ENCODE results near the gene CDYL.

Gene CDYL

DNA sequence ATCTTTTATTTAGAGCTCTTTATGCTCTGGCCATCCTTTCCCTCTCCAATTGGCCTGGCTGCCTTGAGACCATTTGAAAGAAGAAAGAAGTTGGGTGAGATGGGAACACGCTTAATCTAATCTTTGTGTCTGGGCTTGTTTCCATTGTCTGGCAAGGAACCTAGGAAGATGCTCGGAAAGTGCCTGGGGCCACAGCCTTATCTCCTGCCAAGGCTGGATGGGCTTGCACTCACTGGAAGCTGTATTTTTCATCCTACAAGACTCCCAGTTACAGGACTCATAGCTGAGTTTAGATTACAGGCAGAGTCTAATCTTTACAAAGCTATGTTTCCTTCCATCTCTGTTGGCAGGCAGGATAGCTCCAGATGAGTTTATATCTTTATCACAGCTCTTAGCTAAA lies 33.1 kb upstream of the CDYL start:
- H3K9me3 ChIP-seq (ENCODE audit: severe bottlenecking): no peaks in the 10 kb centered on the region
- H3K4me1 ChIP-seq (ENCODE audit: insufficient read depth, poor library complexity, severe bottlenecking): peaks cover 3% of the 10 kb centered on the region
- DNase-seq (ENCODE audit: low spot score) (no peak), ATAC-seq (ENCODE audit: low read depth) (no peak)
- no peaks in the 10 kb centered on the region for H3K27me3 ChIP-seq (ENCODE audit: insufficient read depth, poor library complexity, severe bottlenecking)
- TF ChIP-seq, protein P1, sequence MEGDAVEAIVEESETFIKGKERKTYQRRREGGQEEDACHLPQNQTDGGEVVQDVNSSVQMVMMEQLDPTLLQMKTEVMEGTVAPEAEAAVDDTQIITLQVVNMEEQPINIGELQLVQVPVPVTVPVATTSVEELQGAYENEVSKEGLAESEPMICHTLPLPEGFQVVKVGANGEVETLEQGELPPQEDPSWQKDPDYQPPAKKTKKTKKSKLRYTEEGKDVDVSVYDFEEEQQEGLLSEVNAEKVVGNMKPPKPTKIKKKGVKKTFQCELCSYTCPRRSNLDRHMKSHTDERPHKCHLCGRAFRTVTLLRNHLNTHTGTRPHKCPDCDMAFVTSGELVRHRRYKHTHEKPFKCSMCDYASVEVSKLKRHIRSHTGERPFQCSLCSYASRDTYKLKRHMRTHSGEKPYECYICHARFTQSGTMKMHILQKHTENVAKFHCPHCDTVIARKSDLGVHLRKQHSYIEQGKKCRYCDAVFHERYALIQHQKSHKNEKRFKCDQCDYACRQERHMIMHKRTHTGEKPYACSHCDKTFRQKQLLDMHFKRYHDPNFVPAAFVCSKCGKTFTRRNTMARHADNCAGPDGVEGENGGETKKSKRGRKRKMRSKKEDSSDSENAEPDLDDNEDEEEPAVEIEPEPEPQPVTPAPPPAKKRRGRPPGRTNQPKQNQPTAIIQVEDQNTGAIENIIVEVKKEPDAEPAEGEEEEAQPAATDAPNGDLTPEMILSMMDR (IDR thresholded peaks at IDR 0.05; ENCODE audit: poor library complexity, severe bottlenecking): no peak
- no peak overlapping the region for H3K4me3 ChIP-seq (ENCODE audit: severe bottlenecking)
- no peak overlapping the region for H3K27ac ChIP-seq (ENCODE audit: poor library complexity, severe bottlenecking)
- no peaks in the 10 kb centered on the region for H3K36me3 ChIP-seq (ENCODE audit: low read depth)

DNA sequence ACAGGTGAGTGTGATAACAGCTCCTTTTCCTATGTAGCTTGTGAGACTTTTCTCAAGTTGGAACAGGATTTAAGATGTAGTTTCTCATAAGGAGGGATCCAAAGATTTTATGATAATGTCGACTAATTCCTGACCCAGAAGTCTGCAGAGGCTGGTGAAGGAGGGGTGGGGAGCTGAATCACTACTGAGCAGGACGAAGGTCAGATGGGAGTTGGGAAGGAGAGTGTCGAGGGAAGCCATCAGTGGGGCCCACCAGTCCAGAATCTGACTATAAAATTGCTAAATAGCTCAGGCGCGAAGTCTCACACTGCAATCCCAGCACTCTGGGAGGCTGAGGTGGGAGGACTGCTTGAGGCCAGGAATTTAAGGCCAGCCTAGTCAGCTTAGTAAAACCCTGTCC lies 32.3 kb upstream of the CDYL start:
- Histone ChIP-seq H3K9me3 (ENCODE audit: severe bottlenecking) (no peaks in the 10 kb centered on the region), H3K4me3 (ENCODE audit: severe bottlenecking) (no peak overlapping the region), H3K4me1 (ENCODE audit: insufficient read depth, poor library complexity, severe bottlenecking) (peaks cover 3% of the 10 kb centered on the region), H3K27me3 (ENCODE audit: insufficient read depth, poor library complexity, severe bottlenecking) (no peaks in the 10 kb centered on the region), H3K27ac (ENCODE audit: poor library complexity, severe bottlenecking) (no peak overlapping the region), H3K36me3 (ENCODE audit: low read depth) (no peaks in the 10 kb centered on the region)
- no peak for ATAC-seq (ENCODE audit: low read depth)
- no peak for DNase-seq (ENCODE audit: low spot score)
- TF ChIP-seq, protein P1 (IDR thresholded peaks at IDR 0.05; ENCODE audit: poor library complexity, severe bottlenecking): no peak

DNA sequence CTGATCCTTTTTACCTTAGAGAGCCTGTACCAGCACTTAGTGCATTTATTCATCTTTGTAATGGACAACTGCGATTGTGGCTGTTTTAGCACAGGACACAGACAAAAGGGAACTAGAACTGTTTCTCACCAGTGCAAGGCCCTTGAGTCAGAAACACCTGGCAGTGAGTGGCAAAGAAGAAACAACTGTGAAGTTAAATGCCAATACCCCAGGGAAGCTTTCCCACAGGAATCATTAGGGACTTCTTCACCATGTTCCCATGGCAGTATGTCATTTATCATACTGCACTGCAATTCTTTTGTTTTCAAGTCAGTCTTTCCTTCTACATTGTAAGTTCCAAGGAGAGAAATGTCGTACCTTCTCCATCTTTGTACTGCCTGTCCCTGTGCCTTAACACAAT lies 28.6 kb upstream of the CDYL start:
- no peak for ATAC-seq (ENCODE audit: low read depth)
- Histone ChIP-seq H3K27ac (ENCODE audit: poor library complexity, severe bottlenecking) (no peak overlapping the region), H3K36me3 (ENCODE audit: low read depth) (no peaks in the 10 kb centered on the region), H3K4me1 (ENCODE audit: insufficient read depth, poor library complexity, severe bottlenecking) (peaks cover 3% of the 10 kb centered on the region), H3K4me3 (ENCODE audit: severe bottlenecking) (no peak overlapping the region), H3K9me3 (ENCODE audit: severe bottlenecking) (no peaks in the 10 kb centered on the region), H3K27me3 (ENCODE audit: insufficient read depth, poor library complexity, severe bottlenecking) (no peaks in the 10 kb centered on the region)
- TF ChIP-seq, protein P1 (IDR thresholded peaks at IDR 0.05; ENCODE audit: poor library complexity, severe bottlenecking): no peak
- no peak for DNase-seq (ENCODE audit: low spot score)

DNA sequence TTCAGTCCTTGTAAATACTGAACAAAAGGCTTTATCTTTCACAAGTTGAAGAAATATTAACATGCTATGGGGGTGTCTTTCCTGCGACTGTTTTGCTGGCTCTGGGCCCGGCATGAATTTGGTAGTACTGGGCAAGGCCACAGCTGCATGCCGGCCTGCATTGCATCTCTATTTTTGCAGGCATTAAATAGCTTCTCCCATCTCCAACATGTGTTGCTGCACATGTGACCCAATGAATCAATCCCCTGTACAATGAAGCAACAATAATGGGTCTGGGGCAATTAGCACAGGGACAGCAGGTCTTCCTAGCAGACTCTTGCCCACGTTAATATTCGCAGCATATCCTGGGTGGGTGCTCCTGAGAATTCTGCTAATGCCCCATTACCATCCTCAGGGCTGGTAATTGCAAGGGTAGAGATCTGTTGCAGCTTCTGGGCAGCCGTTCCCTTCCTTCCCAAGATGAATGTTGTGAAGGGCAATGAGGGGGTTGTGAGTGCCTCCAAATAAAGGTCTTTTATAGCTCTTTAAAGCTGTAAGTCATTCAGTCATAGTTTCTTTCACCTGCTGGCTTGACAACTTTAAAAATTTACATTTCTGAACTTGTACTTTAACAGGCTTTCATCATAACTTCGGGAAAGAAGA lies 24.3 kb upstream of the CDYL start:
- DNase-seq (ENCODE audit: low spot score) (no peak), ATAC-seq (ENCODE audit: low read depth) (no peak)
- no peak overlapping the region for H3K4me3 ChIP-seq (ENCODE audit: severe bottlenecking)
- H3K9me3 ChIP-seq (ENCODE audit: severe bottlenecking): no peaks in the 10 kb centered on the region
- no peaks in the 10 kb centered on the region for H3K36me3 ChIP-seq (ENCODE audit: low read depth)
- H3K27me3 ChIP-seq (ENCODE audit: insufficient read depth, poor library complexity, severe bottlenecking): no peaks in the 10 kb centered on the region
- no peak overlapping the region for H3K27ac ChIP-seq (ENCODE audit: poor library complexity, severe bottlenecking)
- TF ChIP-seq, protein P1 (IDR thresholded peaks at IDR 0.05; ENCODE audit: poor library complexity, severe bottlenecking): no peak
- H3K4me1 ChIP-seq (ENCODE audit: insufficient read depth, poor library complexity, severe bottlenecking): no peaks in the 10 kb centered on the region

DNA sequence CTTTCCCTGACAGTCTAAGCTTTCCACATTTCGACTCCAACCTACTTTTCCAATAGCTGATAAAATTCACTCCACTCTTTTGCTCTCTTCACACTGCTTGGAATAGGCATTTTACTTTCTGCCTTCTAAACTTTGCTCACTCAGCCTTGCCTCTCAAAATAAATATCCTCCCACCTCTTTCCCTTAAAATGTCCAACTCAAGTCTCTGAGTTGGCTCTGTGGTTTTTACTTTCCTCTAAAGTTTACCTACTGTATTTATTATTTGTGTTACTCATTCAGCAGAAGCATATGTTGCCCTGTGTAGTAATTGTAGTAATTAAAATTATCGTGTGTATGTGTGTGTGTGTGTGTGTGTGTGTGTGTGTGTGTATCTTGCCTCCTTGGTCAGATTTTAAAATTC lies 20.0 kb upstream of the CDYL start:
- no peak for ATAC-seq (ENCODE audit: low read depth)
- Histone ChIP-seq H3K4me1 (ENCODE audit: insufficient read depth, poor library complexity, severe bottlenecking) (no peaks in the 10 kb centered on the region), H3K27ac (ENCODE audit: poor library complexity, severe bottlenecking) (no peak overlapping the region), H3K9me3 (ENCODE audit: severe bottlenecking) (no peaks in the 10 kb centered on the region), H3K36me3 (ENCODE audit: low read depth) (no peaks in the 10 kb centered on the region), H3K4me3 (ENCODE audit: severe bottlenecking) (no peak overlapping the region), H3K27me3 (ENCODE audit: insufficient read depth, poor library complexity, severe bottlenecking) (no peaks in the 10 kb centered on the region)
- TF ChIP-seq, protein P1 (IDR thresholded peaks at IDR 0.05; ENCODE audit: poor library complexity, severe bottlenecking): no peak
- DNase-seq (ENCODE audit: low spot score): no peak
